GM23338 (cell line): ENCODE measurements around the gene GLRA2. TPM values are rescaled to one million over a fixed set of nuclear protein-coding genes. Genes with fewer than 3 reads are reported as not detected.
A peak's percentile ranks its signal among the peaks of the same experiment; 100 is the strongest.

Experiments used
- ATAC-seq: fragments of 200-7000 bp; cut with Tn5 transposase; 3 replicates; pipeline ENCODE4 v1.9.1; 2020
- DNase-seq: peaks from one replicate; pipeline ENCODE4 v3.0.0-alpha.2; 2015; ENCODE audit warnings: low spot score
- H2AFZ ChIP-seq: fragments of 200-600 bp; sonication (generic); 2 replicates; pipeline ENCODE4 v1.8.0; 2016; ENCODE audit warnings: antibody characterized with exemption, mild to moderate bottlenecking, moderate library complexity
- H3F3A ChIP-seq: fragments of 200-600 bp; sonication (generic); replicated peaks from 2 replicates; pipeline ENCODE4 v1.8.0; 2017; ENCODE audit warnings: antibody characterized with exemption, mixed run types, low read depth
- H3K27ac ChIP-seq: fragments of 200-600 bp; sonication (generic); 2 replicates; pipeline ENCODE4 v1.6.1; 2016; ENCODE audit warnings: low read depth
- H3K27me3 ChIP-seq: fragments of 200-600 bp; sonication (generic); 2 replicates; pipeline ENCODE4 v1.8.0; 2016; ENCODE audit warnings: mild to moderate bottlenecking, mixed run types, moderate library complexity; ENCODE audit not compliant: insufficient read depth
- H3K36me3 ChIP-seq: fragments of 200-600 bp; sonication (generic); 2 replicates; pipeline ENCODE4 v1.8.0; 2016; ENCODE audit warnings: mild to moderate bottlenecking; ENCODE audit not compliant: insufficient read depth
- H3K4me1 ChIP-seq: fragments of 200-600 bp; sonication (generic); 2 replicates; pipeline ENCODE4 v1.8.0; 2016; ENCODE audit warnings: mild to moderate bottlenecking, moderate library complexity; ENCODE audit not compliant: insufficient read depth
- H3K4me2 ChIP-seq: fragments of 200-600 bp; sonication (generic); 2 replicates; pipeline ENCODE4 v1.7.1; 2017; ENCODE audit warnings: mixed run types
- H3K4me3 ChIP-seq: fragments of 200-600 bp; sonication (generic); 2 replicates; pipeline ENCODE4 v1.6.1; 2016; ENCODE audit warnings: mixed run types
- H3K79me2 ChIP-seq: fragments of 200-600 bp; sonication (generic); replicated peaks from 2 replicates; pipeline ENCODE4 v1.8.0; 2017; ENCODE audit warnings: mild to moderate bottlenecking; ENCODE audit not compliant: insufficient read depth
- H3K9me2 ChIP-seq: fragments of 200-600 bp; sonication (generic); 2 replicates; pipeline ENCODE4 v1.8.0; 2017; ENCODE audit not compliant: insufficient read depth
- H4K20me1 ChIP-seq: fragments of 200-600 bp; sonication (generic); replicated peaks from 2 replicates; pipeline ENCODE4 v1.8.0; 2017; ENCODE audit warnings: mild to moderate bottlenecking; ENCODE audit not compliant: insufficient read depth
- H3K27ac Mint-ChIP-seq: 2 replicates; pipeline ENCODE4 v1.8.0; 2020; ENCODE audit warnings: inconsistent platforms, mild to moderate bottlenecking, moderate library complexity, mixed read lengths
- H3K27me3 Mint-ChIP-seq: 3 replicates; pipeline ENCODE4 v1.8.0; 2022; ENCODE audit warnings: low read depth, mild to moderate bottlenecking, moderate library complexity, mixed read lengths, inconsistent platforms; ENCODE audit not compliant: insufficient read depth, poor library complexity
- H3K36me3 Mint-ChIP-seq: 3 replicates; pipeline ENCODE4 v1.8.0; 2021; ENCODE audit warnings: low read depth, mild to moderate bottlenecking, inconsistent platforms, moderate library complexity, mixed read lengths
- H3K4me1 Mint-ChIP-seq: 3 replicates; pipeline ENCODE4 v1.8.0; 2020; ENCODE audit warnings: mild to moderate bottlenecking, inconsistent platforms, mixed read lengths
- H3K4me3 Mint-ChIP-seq: 3 replicates; pipeline ENCODE4 v1.8.0; 2021; ENCODE audit warnings: moderate library complexity, mild to moderate bottlenecking, inconsistent platforms, mixed read lengths
- H3K9me3 Mint-ChIP-seq: 3 replicates; pipeline ENCODE4 v1.8.0; 2020; ENCODE audit warnings: moderate library complexity, mild to moderate bottlenecking, inconsistent platforms, mixed read lengths
- EZH2 ChIP-seq: fragments of 200-600 bp; sonication (generic); IDR thresholded peaks from one replicate; pipeline ENCODE4 v1.8.0; 2017; ENCODE audit warnings: antibody characterized with exemption, mild to moderate bottlenecking, low read depth; ENCODE audit not compliant: unreplicated experiment
- EZH2phosphoT487 ChIP-seq: fragments of 200-600 bp; sonication (generic); IDR thresholded peaks from one replicate; pipeline ENCODE4 v1.8.1; 2018; ENCODE audit warnings: antibody characterized with exemption; ENCODE audit not compliant: unreplicated experiment
- JUNB ChIP-seq: IDR thresholded peaks from one replicate; pipeline ENCODE4 v1.6.1; 2016; ENCODE audit warnings: antibody characterized with exemption; ENCODE audit not compliant: unreplicated experiment
- ZNF331 ChIP-seq: fragments of 250-450 bp; sonication (Bioruptor Pico); IDR thresholded peaks from 2 replicates; pipeline ENCODE4 v1.5.0; 2020; ENCODE audit warnings: low read depth, mild to moderate bottlenecking, moderate library complexity
- long read RNA-seq: library from polyadenylated mRNA; unstranded; transcript quantifications from one replicate; pipeline ENCODE4 v2.0.0, GENCODE V29; 2020; ENCODE audit not compliant: unreplicated experiment
- polyA plus RNA-seq: library from polyadenylated mRNA; unstranded; fragments of >200 nt; fragmentation: Nextera tagmentation; extraction: Ambion mirVana; gene quantifications from 2 replicates; pipeline ENCODE4 v1.2.1, GENCODE V29; 2016
- total RNA-seq: library from RNA; depleted of rRNA; stranded (reverse); fragments of >200 nt; shearing (Covaris generic); gene quantifications from 2 replicates; pipeline ENCODE4 v1.2.3, GENCODE V29; 2014; rRNA removed
- TF ChIP-seq, protein P1 (sequence below): fragments of 250-450 bp; sonication (Bioruptor Pico); IDR thresholded peaks from 2 replicates; pipeline ENCODE4 v1.5.0; 2020; ENCODE audit warnings: mild to moderate bottlenecking, moderate library complexity
- TF ChIP-seq, protein P2 (sequence below), 2 experiments: fragments of 200-600 bp in 1 of 2; sonication (generic) in 1 of 2; conservative IDR thresholded peaks; 2 replicates each; pipeline versions ENCODE4 v1.5.1 to v1.6.1; 2016 to 2017; ENCODE audit warnings: antibody characterized with exemption in 2 of 2, low read depth in 2 of 2, mild to moderate bottlenecking in 2 of 2, moderate library complexity in 1 of 2
- TF ChIP-seq, protein P3 (sequence below): IDR thresholded peaks from one replicate; pipeline ENCODE4 v1.6.1; 2018; ENCODE audit warnings: antibody characterized with exemption; ENCODE audit not compliant: unreplicated experiment

The GLRA2 gene
- total RNA-seq, result not detected in 2 replicates
- polyA plus RNA-seq, result not detected in 2 replicates
- long read RNA-seq, result 0 reads

DNA sequence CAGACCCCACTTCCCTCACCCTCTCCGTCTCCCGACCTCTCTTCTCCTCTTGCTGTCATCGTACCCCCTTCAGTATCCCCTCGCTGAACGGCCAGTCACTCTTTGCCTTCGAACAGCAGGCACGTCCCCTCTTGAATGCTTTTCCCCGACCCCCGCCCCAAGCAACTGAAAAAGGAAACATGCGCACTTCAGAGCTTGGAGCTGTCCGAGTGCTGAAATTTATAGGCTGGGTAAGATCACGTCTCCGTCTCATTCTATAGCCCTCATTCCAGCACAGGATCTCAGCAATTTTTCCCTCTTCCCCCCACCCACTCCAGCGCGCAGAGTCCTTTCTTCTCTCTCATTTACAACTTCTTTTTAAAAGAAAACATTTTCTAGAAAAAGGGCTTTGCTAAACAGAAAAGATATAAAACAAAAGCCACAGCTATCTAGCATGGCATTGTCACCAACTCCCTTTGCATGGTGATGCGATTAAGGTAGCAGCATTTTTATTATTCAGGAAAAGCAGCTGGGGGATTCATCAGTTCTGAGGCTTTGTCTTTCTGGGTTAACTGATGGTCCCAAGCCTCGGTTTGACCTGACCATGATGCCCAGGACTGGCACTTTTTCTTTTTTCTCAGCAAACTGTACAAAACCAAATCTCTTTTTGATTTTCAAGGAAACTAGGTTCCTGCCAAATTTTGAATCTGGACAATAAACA lies at the start of gene GLRA2:
Gene GLRA2 (plus strand): TSS at position 247 of the 700 bp plus-strand sequence. CDS start 522 bp downstream, outside the sequence.
- peak within 1 kb of the TSS; percentile 72 for H3K4me3 Mint-ChIP-seq
- peaks cover 2% of the 10 kb centered on the region for H3K27me3 Mint-ChIP-seq
- Histone ChIP-seq H3K27me3 (no peaks in the 10 kb centered on the region), H3K4me3 (peak within 1 kb of the TSS; percentile 50), H3K79me2 (no peaks in the 10 kb centered on the region), H3K9me2 (no peaks in the 10 kb centered on the region), H4K20me1 (no peaks in the 10 kb centered on the region), H3F3A (no peaks in the 10 kb centered on the region), H3K4me1 (peaks cover 10% of the 10 kb centered on the region), H2AFZ (no peak within 1 kb of the TSS), H3K4me2 (peak within 1 kb of the TSS; percentile 66), H3K27ac (no peak within 1 kb of the TSS), H3K36me3 (no peaks in the 10 kb centered on the region)
- no peaks in the 10 kb centered on the region; the same call in 2 of the 3 replicates for H3K9me3 Mint-ChIP-seq
- TF ChIP-seq, protein P1, sequence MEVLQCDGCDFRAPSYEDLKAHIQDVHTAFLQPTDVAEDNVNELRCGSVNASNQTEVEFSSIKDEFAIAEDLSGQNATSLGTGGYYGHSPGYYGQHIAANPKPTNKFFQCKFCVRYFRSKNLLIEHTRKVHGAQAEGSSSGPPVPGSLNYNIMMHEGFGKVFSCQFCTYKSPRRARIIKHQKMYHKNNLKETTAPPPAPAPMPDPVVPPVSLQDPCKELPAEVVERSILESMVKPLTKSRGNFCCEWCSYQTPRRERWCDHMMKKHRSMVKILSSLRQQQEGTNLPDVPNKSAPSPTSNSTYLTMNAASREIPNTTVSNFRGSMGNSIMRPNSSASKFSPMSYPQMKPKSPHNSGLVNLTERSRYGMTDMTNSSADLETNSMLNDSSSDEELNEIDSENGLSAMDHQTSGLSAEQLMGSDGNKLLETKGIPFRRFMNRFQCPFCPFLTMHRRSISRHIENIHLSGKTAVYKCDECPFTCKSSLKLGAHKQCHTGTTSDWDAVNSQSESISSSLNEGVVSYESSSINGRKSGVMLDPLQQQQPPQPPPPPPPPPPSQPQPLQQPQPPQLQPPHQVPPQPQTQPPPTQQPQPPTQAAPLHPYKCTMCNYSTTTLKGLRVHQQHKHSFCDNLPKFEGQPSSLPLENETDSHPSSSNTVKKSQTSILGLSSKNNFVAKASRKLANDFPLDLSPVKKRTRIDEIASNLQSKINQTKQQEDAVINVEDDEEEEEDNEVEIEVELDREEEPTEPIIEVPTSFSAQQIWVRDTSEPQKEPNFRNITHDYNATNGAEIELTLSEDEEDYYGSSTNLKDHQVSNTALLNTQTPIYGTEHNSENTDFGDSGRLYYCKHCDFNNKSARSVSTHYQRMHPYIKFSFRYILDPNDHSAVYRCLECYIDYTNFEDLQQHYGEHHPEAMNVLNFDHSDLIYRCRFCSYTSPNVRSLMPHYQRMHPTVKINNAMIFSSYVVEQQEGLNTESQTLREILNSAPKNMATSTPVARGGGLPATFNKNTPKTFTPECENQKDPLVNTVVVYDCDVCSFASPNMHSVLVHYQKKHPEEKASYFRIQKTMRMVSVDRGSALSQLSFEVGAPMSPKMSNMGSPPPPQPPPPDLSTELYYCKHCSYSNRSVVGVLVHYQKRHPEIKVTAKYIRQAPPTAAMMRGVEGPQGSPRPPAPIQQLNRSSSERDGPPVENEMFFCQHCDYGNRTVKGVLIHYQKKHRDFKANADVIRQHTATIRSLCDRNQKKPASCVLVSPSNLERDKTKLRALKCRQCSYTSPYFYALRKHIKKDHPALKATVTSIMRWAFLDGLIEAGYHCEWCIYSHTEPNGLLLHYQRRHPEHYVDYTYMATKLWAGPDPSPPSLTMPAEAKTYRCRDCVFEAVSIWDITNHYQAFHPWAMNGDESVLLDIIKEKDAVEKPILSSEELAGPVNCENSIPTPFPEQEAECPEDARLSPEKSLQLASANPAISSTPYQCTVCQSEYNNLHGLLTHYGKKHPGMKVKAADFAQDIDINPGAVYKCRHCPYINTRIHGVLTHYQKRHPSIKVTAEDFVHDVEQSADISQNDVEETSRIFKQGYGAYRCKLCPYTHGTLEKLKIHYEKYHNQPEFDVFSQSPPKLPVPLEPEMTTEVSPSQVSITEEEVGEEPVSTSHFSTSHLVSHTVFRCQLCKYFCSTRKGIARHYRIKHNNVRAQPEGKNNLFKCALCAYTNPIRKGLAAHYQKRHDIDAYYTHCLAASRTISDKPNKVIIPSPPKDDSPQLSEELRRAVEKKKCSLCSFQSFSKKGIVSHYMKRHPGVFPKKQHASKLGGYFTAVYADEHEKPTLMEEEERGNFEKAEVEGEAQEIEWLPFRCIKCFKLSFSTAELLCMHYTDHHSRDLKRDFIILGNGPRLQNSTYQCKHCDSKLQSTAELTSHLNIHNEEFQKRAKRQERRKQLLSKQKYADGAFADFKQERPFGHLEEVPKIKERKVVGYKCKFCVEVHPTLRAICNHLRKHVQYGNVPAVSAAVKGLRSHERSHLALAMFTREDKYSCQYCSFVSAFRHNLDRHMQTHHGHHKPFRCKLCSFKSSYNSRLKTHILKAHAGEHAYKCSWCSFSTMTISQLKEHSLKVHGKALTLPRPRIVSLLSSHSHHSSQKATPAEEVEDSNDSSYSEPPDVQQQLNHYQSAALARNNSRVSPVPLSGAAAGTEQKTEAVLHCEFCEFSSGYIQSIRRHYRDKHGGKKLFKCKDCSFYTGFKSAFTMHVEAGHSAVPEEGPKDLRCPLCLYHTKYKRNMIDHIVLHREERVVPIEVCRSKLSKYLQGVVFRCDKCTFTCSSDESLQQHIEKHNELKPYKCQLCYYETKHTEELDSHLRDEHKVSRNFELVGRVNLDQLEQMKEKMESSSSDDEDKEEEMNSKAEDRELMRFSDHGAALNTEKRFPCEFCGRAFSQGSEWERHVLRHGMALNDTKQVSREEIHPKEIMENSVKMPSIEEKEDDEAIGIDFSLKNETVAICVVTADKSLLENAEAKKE, result no peak
- TF ChIP-seq, protein P2, sequence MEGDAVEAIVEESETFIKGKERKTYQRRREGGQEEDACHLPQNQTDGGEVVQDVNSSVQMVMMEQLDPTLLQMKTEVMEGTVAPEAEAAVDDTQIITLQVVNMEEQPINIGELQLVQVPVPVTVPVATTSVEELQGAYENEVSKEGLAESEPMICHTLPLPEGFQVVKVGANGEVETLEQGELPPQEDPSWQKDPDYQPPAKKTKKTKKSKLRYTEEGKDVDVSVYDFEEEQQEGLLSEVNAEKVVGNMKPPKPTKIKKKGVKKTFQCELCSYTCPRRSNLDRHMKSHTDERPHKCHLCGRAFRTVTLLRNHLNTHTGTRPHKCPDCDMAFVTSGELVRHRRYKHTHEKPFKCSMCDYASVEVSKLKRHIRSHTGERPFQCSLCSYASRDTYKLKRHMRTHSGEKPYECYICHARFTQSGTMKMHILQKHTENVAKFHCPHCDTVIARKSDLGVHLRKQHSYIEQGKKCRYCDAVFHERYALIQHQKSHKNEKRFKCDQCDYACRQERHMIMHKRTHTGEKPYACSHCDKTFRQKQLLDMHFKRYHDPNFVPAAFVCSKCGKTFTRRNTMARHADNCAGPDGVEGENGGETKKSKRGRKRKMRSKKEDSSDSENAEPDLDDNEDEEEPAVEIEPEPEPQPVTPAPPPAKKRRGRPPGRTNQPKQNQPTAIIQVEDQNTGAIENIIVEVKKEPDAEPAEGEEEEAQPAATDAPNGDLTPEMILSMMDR (conservative IDR thresholded peaks at IDR 0.05; ENCODE audit: low read depth in 2 of 2), result no peak
- TF ChIP-seq JUNB (no peak), EZH2 (no peak), EZH2phosphoT487 (no peak), ZNF331 (CRISPR knock-in tag) (no peak)
- TF ChIP-seq, protein P3, sequence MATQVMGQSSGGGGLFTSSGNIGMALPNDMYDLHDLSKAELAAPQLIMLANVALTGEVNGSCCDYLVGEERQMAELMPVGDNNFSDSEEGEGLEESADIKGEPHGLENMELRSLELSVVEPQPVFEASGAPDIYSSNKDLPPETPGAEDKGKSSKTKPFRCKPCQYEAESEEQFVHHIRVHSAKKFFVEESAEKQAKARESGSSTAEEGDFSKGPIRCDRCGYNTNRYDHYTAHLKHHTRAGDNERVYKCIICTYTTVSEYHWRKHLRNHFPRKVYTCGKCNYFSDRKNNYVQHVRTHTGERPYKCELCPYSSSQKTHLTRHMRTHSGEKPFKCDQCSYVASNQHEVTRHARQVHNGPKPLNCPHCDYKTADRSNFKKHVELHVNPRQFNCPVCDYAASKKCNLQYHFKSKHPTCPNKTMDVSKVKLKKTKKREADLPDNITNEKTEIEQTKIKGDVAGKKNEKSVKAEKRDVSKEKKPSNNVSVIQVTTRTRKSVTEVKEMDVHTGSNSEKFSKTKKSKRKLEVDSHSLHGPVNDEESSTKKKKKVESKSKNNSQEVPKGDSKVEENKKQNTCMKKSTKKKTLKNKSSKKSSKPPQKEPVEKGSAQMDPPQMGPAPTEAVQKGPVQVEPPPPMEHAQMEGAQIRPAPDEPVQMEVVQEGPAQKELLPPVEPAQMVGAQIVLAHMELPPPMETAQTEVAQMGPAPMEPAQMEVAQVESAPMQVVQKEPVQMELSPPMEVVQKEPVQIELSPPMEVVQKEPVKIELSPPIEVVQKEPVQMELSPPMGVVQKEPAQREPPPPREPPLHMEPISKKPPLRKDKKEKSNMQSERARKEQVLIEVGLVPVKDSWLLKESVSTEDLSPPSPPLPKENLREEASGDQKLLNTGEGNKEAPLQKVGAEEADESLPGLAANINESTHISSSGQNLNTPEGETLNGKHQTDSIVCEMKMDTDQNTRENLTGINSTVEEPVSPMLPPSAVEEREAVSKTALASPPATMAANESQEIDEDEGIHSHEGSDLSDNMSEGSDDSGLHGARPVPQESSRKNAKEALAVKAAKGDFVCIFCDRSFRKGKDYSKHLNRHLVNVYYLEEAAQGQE, result peak; percentile 82
- peak; percentile 76 for DNase-seq
- H3K27ac Mint-ChIP-seq, result no peak within 1 kb of the TSS
- H3K4me1 Mint-ChIP-seq, result peaks cover 4% of the 10 kb centered on the region; the same call in 1 of the 3 replicates
- no peaks in the 10 kb centered on the region for H3K36me3 Mint-ChIP-seq
- ATAC-seq, result peak; percentile 88
